Measurements from ENCODE around the gene CHRD. TPM values are rescaled to one million over a fixed set of nuclear protein-coding genes. Genes with fewer than 3 reads are reported as not detected.

Gene CHRD
- total RNA-seq, 1 donor from 2014 or later, result 47.1 TPM

- no peak overlapping the region for H3K27ac Mint-ChIP-seq (ENCODE audit: unreplicated experiment)
Measured at GRCh38 chr3:184409331-184409926, 29.6 kb downstream of the CHRD start.

GRCh38 chr3:184409946-184410500 lies 30.2 kb downstream of the CHRD start:
- H3K9me3 Mint-ChIP-seq (ENCODE audit: unreplicated experiment), result peaks cover 5% of the 10 kb centered on the region
- TF ChIP-seq CTCF (IDR thresholded peaks at IDR 0.05; ENCODE audit: partially characterized antibody, unreplicated experiment), result no peak
- H3K27me3 Mint-ChIP-seq (ENCODE audit: unreplicated experiment), result no peaks in the 10 kb centered on the region
- no peak overlapping the region for H3K4me3 Mint-ChIP-seq (ENCODE audit: unreplicated experiment)
- H3K27ac Mint-ChIP-seq (ENCODE audit: unreplicated experiment), result no peak overlapping the region
- H3K36me3 Mint-ChIP-seq (ENCODE audit: unreplicated experiment), result peaks cover 6% of the 10 kb centered on the region
- peaks cover 8% of the 10 kb centered on the region for H3K4me1 Mint-ChIP-seq (ENCODE audit: low read depth, unreplicated experiment)
- DNase-seq, result no peak

More at GRCh38 chr3:184409331-184409926, 29.6 kb downstream of the CHRD start:
- no peak for TF ChIP-seq CTCF (IDR thresholded peaks at IDR 0.05; ENCODE audit: partially characterized antibody, unreplicated experiment)
- Mint-ChIP-seq H3K4me1 (ENCODE audit: low read depth, unreplicated experiment) (peaks cover 8% of the 10 kb centered on the region), H3K27me3 (ENCODE audit: unreplicated experiment) (no peaks in the 10 kb centered on the region), H3K9me3 (ENCODE audit: unreplicated experiment) (peaks cover 5% of the 10 kb centered on the region), H3K36me3 (ENCODE audit: unreplicated experiment) (peaks cover 6% of the 10 kb centered on the region), H3K4me3 (ENCODE audit: unreplicated experiment) (no peak overlapping the region)
- DNase-seq, result no peak

GRCh38 chr3:184414418-184415202 lies 34.8 kb downstream of the CHRD start:
- H3K4me1 Mint-ChIP-seq (ENCODE audit: low read depth, unreplicated experiment), result no peaks in the 10 kb centered on the region
- no peaks in the 10 kb centered on the region for H3K9me3 Mint-ChIP-seq (ENCODE audit: unreplicated experiment)
- no peak overlapping the region for H3K27ac Mint-ChIP-seq (ENCODE audit: unreplicated experiment)
- peaks cover 6% of the 10 kb centered on the region for H3K36me3 Mint-ChIP-seq (ENCODE audit: unreplicated experiment)
- peaks cover 4% of the 10 kb centered on the region for H3K27me3 Mint-ChIP-seq (ENCODE audit: unreplicated experiment)
- H3K4me3 Mint-ChIP-seq (ENCODE audit: unreplicated experiment), result no peak overlapping the region
- DNase-seq, result no peak
- no peak for TF ChIP-seq CTCF (IDR thresholded peaks at IDR 0.05; ENCODE audit: partially characterized antibody, unreplicated experiment)

- Mint-ChIP-seq H3K4me1 (ENCODE audit: low read depth, unreplicated experiment) (no peaks in the 10 kb centered on the region), H3K27me3 (ENCODE audit: unreplicated experiment) (peaks cover 4% of the 10 kb centered on the region), H3K4me3 (ENCODE audit: unreplicated experiment) (no peak overlapping the region), H3K9me3 (ENCODE audit: unreplicated experiment) (no peaks in the 10 kb centered on the region), H3K27ac (ENCODE audit: unreplicated experiment) (no peak overlapping the region), H3K36me3 (ENCODE audit: unreplicated experiment) (peaks cover 6% of the 10 kb centered on the region)
- DNase-seq, result no peak
- no peak for TF ChIP-seq CTCF (IDR thresholded peaks at IDR 0.05; ENCODE audit: partially characterized antibody, unreplicated experiment)
Measured at GRCh38 chr3:184415203-184415490, 35.3 kb downstream of the CHRD start.
